H1 (cell line): ENCODE measurements around the gene DGAT2L6. TPM values are rescaled to one million over a fixed set of nuclear protein-coding genes. Genes with fewer than 3 reads are reported as not detected.
A peak's percentile ranks its signal among the peaks of the same experiment; 100 is the strongest.

Experiments
- CTCF ChIA-PET: fragments of 300-600 bp; sonication (Branson Sonifier 250); formaldehyde crosslinking; loops from one replicate; lab custom pipeline; 2021; ENCODE audit not compliant: partially characterized antibody; lab: Charles Lee
- POLR2A ChIA-PET: fragments of 300-600 bp; sonication (Branson Sonifier 250); formaldehyde crosslinking; loops from one replicate; lab custom pipeline; 2021; ENCODE audit warnings: inconsistent platforms; ENCODE audit not compliant: partially characterized antibody; lab: Charles Lee
- DNase-seq, 2 experiments: peaks; one replicate each; pipeline versions ENCODE4 v3.0.0 to v3.0.0-alpha.2; 2010 to 2022; ENCODE audit warnings: low spot score in 2 of 2, low read depth in 1 of 2, mixed read lengths in 1 of 2
- FAIRE-seq: peaks from 2 replicates; lab custom pipeline; 2011; peaks lifted over from hg19 to GRCh38; lab: Jason Lieb, UNC
- H2AFZ ChIP-seq: 2 replicates; pipeline ENCODE4 v1.8.1; 2012; ENCODE audit warnings: low read length, inconsistent platforms
- H2AK5ac ChIP-seq: 2 replicates; pipeline ENCODE4 v1.6.1; 2013; ENCODE audit warnings: low read depth, low read length
- H2BK120ac ChIP-seq: replicated peaks from 2 replicates; pipeline ENCODE3; 2013; ENCODE audit warnings: low read depth, low read length, inconsistent platforms
- H2BK12ac ChIP-seq: 2 replicates; pipeline ENCODE4 v1.6.1; 2013; ENCODE audit warnings: low read depth, low read length
- H2BK15ac ChIP-seq: 2 replicates; pipeline ENCODE4 v1.6.1; 2013; ENCODE audit warnings: low read length
- H2BK20ac ChIP-seq: 2 replicates; pipeline ENCODE4 v1.6.1; 2013; ENCODE audit warnings: low read length
- H2BK5ac ChIP-seq: 2 replicates; pipeline ENCODE4 v1.6.1; 2013; ENCODE audit warnings: low read depth, low read length
- H3K14ac ChIP-seq: 2 replicates; pipeline ENCODE4 v1.6.1; 2013; ENCODE audit warnings: inconsistent platforms; ENCODE audit not compliant: insufficient read length
- H3K18ac ChIP-seq: 2 replicates; pipeline ENCODE4 v1.6.1; 2013; ENCODE audit warnings: low read length; ENCODE audit errors: extremely low read depth
- H3K23ac ChIP-seq: 2 replicates; pipeline ENCODE4 v1.6.1; 2013; ENCODE audit warnings: inconsistent platforms; ENCODE audit not compliant: insufficient read length
- H3K23me2 ChIP-seq: 2 replicates; pipeline ENCODE4 v1.6.1; 2013; ENCODE audit warnings: low read depth, low read length
- H3K27ac ChIP-seq: 2 replicates; pipeline ENCODE4 v1.6.1; 2011; ENCODE audit warnings: low read depth, low read length, inconsistent platforms
- H3K27me3 ChIP-seq, 4 experiments: replicated peaks in 1 of 4; 1 replicate in 1 of 4; 2 replicates in 3 of 4; pipeline versions ENCODE4 v1.6.1 to v1.8.1; 2011 to 2013; ENCODE audit warnings: low read length in 3 of 4, mild to moderate bottlenecking in 3 of 4, inconsistent platforms in 2 of 4, mixed read lengths in 2 of 4, moderate library complexity in 1 of 4; ENCODE audit not compliant: control insufficient read depth in 3 of 4, insufficient read depth in 3 of 4; ENCODE audit errors: extremely low read depth in 1 of 4
- H3K36me3 ChIP-seq, 4 experiments: 2 replicates each; pipeline versions ENCODE4 v1.6.1 to v1.8.1; 2011 to 2013; ENCODE audit warnings: mild to moderate bottlenecking in 4 of 4, low read length in 3 of 4, moderate library complexity in 2 of 4, control low read depth in 1 of 4, inconsistent platforms in 1 of 4; ENCODE audit not compliant: insufficient read depth in 4 of 4, control insufficient read depth in 2 of 4
- H3K4ac ChIP-seq: replicated peaks from 2 replicates; pipeline ENCODE3; 2013; ENCODE audit warnings: low read length, low read depth, mixed read lengths, inconsistent platforms; ENCODE audit not compliant: insufficient read length
- H3K4me1 ChIP-seq, 4 experiments: replicated peaks in 1 of 4; 1 replicate in 1 of 4; 2 replicates in 3 of 4; pipeline versions ENCODE4 v1.6.1 to v1.8.1; 2011 to 2013; ENCODE audit warnings: low read length in 3 of 4, inconsistent platforms in 2 of 4, mixed read lengths in 1 of 4; ENCODE audit not compliant: insufficient read depth in 4 of 4, control insufficient read depth in 3 of 4
- H3K4me2 ChIP-seq, 2 experiments: 2 replicates each; pipeline versions ENCODE4 v1.6.1 to v1.8.1; 2011 to 2013; ENCODE audit warnings: low read depth in 2 of 2, low read length in 2 of 2, control low read depth in 1 of 2, inconsistent platforms in 1 of 2, mild to moderate bottlenecking in 1 of 2; ENCODE audit not compliant: insufficient read depth in 1 of 2
- H3K4me3 ChIP-seq, 4 experiments: fragments of 200-600, 300-600 bp in 1 of 4; sonication (generic), shearing (Covaris generic), sonication (Bioruptor Twin) in 1 of 4; 2 replicates each; pipeline versions ENCODE4 v1.5.1 to v1.8.1; 2011 to 2016; ENCODE audit warnings: low read length in 4 of 4, low read depth in 3 of 4, control low read depth in 2 of 4, inconsistent platforms in 2 of 4, mild to moderate bottlenecking in 2 of 4, mixed read lengths in 1 of 4, moderate library complexity in 1 of 4; ENCODE audit not compliant: insufficient read depth in 2 of 4; ENCODE audit errors: extremely low read depth in 1 of 4
- H3K56ac ChIP-seq: replicated peaks from 2 replicates; pipeline ENCODE3; 2013; ENCODE audit warnings: low read depth, mild to moderate bottlenecking, mixed read lengths, low read length, inconsistent platforms; ENCODE audit not compliant: insufficient read length
- H3K79me1 ChIP-seq: 2 replicates; pipeline ENCODE4 v1.6.1; 2013; ENCODE audit warnings: low read depth, low read length, control low read depth
- H3K79me2 ChIP-seq, 2 experiments: 2 replicates each; pipeline versions ENCODE4 v1.6.1 to v1.8.1; 2012 to 2013; ENCODE audit warnings: low read length in 2 of 2, mild to moderate bottlenecking in 2 of 2, inconsistent platforms in 1 of 2; ENCODE audit not compliant: insufficient read depth in 2 of 2, control insufficient read depth in 1 of 2
- H3K9ac ChIP-seq, 4 experiments: replicated peaks in 1 of 4; 1 replicate in 1 of 4; 2 replicates in 3 of 4; pipeline versions ENCODE4 v1.6.1 to v1.8.1; 2011 to 2013; ENCODE audit warnings: low read depth in 3 of 4, low read length in 3 of 4, control low read depth in 2 of 4, mild to moderate bottlenecking in 2 of 4, moderate library complexity in 2 of 4, inconsistent platforms in 1 of 4; ENCODE audit errors: extremely low read depth in 1 of 4
- H3K9me3 ChIP-seq, 2 experiments: 2 replicates each; pipeline versions ENCODE4 v1.6.1 to v1.8.1; 2012 to 2013; ENCODE audit warnings: mild to moderate bottlenecking in 2 of 2, moderate library complexity in 2 of 2, control low read depth in 1 of 2, inconsistent platforms in 1 of 2, low read depth in 1 of 2, low read length in 1 of 2, mixed read lengths in 1 of 2; ENCODE audit not compliant: insufficient read depth in 2 of 2
- H4K20me1 ChIP-seq, 2 experiments: replicated peaks in 1 of 2; 2 replicates each; pipeline versions ENCODE3 to v1.8.1; 2011 to 2013; ENCODE audit warnings: inconsistent platforms in 2 of 2, low read length in 2 of 2, mild to moderate bottlenecking in 1 of 2; ENCODE audit not compliant: insufficient read depth in 2 of 2, control insufficient read depth in 1 of 2
- H4K5ac ChIP-seq: 2 replicates; pipeline ENCODE4 v1.6.1; 2013; ENCODE audit warnings: low read length, low read depth, mixed read lengths, inconsistent platforms; ENCODE audit not compliant: insufficient read length
- H4K8ac ChIP-seq: 2 replicates; pipeline ENCODE4 v1.8.0; 2013; ENCODE audit warnings: mild to moderate bottlenecking, moderate library complexity, low read length, inconsistent platforms; ENCODE audit not compliant: insufficient read depth; ENCODE audit errors: extremely low read depth
- H4K91ac ChIP-seq: replicated peaks from 2 replicates; pipeline ENCODE3; 2013; ENCODE audit warnings: low read length, mixed read lengths, inconsistent platforms; ENCODE audit not compliant: insufficient read length
- KDM5A ChIP-seq: fragments of 200-600 bp; IDR thresholded peaks from 2 replicates; pipeline ENCODE4 v1.7.1; 2012; ENCODE audit warnings: mild to moderate bottlenecking, low read length, inconsistent platforms, mixed read lengths
- POLR2AphosphoS5 ChIP-seq: IDR thresholded peaks from 2 replicates; pipeline ENCODE4 v1.6.1; 2011; ENCODE audit warnings: low read depth, low read length
- SAP30 ChIP-seq: fragments of 300-600 bp; sonication (generic); IDR thresholded peaks from 2 replicates; pipeline ENCODE4 v1.7.1; 2012; ENCODE audit warnings: low read length, moderate library complexity, mild to moderate bottlenecking, inconsistent platforms; ENCODE audit not compliant: insufficient read depth, insufficient replicate concordance
- TAF1 ChIP-seq: IDR thresholded peaks from 2 replicates; pipeline ENCODE4 v1.6.1; 2011; ENCODE audit warnings: mild to moderate bottlenecking, low read depth, low read length
- WGBS, 2 experiments: shearing (Covaris generic) in 1 of 2; methylation state at CpG; one replicate each; pipeline versions ENCODE4 v1.1.6 to v1.1.7; 2013 to 2015; ENCODE audit warnings: low lambda C conversion rate in 2 of 2, mixed read lengths in 2 of 2, inconsistent platforms in 1 of 2, low coverage in 1 of 2, missing lambda C conversion rate in 1 of 2; ENCODE audit not compliant: insufficient replicate concordance in 2 of 2, insufficient coverage in 1 of 2, insufficient read length in 1 of 2; ENCODE audit errors: extremely low coverage in 1 of 2, missing lambda C conversion rate in 1 of 2; 5-methylcytosine and 5-hydroxymethylcytosine counted together
- polyA plus RNA-seq, 7 experiments: library from polyadenylated mRNA; depleted of rRNA in 3 of 7; stranded (reverse) in 5 of 7; unstranded in 2 of 7; fragments of >200 nt in 5 of 7; fragments of 200-250 nt in 2 of 7; gene quantifications; 1 replicate in 5 of 7; 2 replicates in 1 of 7; 4 replicates in 1 of 7; pipeline versions ENCODE4 v1.2.1 to v1.2.3, GENCODE V29; 2011 to 2013; ENCODE audit warnings: missing spikeins in 2 of 7, mixed read lengths in 2 of 7
- total RNA-seq: library from RNA; stranded (reverse); fragmentation: NEBNext Ultra II Directional; extraction: Animal tissue kit (Norgen Biotek cat#: 25700); gene quantifications from 2 replicates; pipeline ENCODE4 v1.2.1, GENCODE V29; 2021
- TF ChIP-seq, protein P1 (sequence below), 3 experiments: IDR thresholded peaks; 1 replicate in 2 of 3; 2 replicates in 1 of 3; pipeline versions ENCODE4 v1.5.1 to v1.6.1; 2011; ENCODE audit warnings: low read length in 3 of 3, mild to moderate bottlenecking in 3 of 3, inconsistent platforms in 2 of 3, low read depth in 1 of 3, moderate library complexity in 1 of 3; ENCODE audit not compliant: insufficient read depth in 1 of 3; ENCODE audit errors: control extremely low read depth in 1 of 3
- TF ChIP-seq, protein P2 (sequence below): IDR thresholded peaks from 2 replicates; pipeline ENCODE4 v1.6.1; 2012; ENCODE audit warnings: low read length, inconsistent platforms

The DGAT2L6 gene
- total and polyA plus RNA-seq, 2 of the 8 experiments (the other 6 are each of a cell fraction or from before 2014, with no cell fraction given) = not detected

DNA sequence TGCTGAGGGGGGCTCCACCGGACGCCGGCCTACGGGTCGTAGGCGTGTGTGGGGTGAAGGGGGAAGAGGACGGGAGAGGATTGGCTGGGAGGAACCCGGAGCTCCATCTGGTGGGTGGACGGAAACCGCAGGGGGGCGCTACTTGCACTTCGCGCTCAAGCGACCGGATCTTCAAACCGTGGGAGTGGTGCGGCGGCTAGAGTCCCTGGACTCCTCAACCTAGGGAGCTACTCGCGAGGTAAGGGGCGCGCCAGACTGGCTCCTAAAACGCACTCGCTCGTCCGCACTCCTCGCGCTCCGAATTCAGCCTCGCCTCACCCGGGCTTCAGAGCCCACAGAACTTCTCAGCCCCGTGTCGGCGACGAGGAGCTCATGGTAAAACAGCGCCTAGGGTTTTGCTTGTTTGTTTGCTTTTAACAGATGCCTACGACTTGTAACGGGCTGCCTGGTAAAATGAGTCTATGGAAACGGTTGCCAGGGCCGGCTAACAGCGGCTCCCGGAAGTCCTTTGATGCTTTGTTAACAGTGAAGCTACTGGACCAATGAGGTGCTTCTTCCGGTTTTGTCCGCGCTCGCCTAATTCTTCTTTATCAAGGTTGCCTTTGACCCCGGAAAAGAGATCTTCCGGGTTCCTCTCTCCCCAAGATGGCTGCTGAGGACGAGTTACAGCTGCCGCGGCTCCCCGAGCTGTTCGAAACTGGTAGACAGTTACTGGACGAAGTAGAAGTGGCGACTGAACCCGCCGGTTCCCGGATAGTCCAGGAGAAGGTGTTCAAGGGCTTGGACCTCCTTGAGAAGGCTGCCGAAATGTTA, 43.8 kb upstream of the DGAT2L6 start, which contains the start of gene IGBP1:
Gene IGBP1, plus strand, starts transcription at position 145 of the 813 bp plus-strand sequence. Its CDS starts 501 bp downstream, at position 646.
- ChIA-PET POLR2A (interaction anchor here (0.7 to 1.3 kb wide), 6 partner anchors 9 to 615 kb away, joined by 3 to 5 read pairs (median 3); no protein-coding TSS in a partner anchor), CTCF (interaction anchor here (0.6 to 1.7 kb wide), 17 partner anchors 14 to 525 kb away, joined by 3 to 6 read pairs (median 3); no protein-coding TSS in a partner anchor)
- H3K4me1 ChIP-seq = peaks cover 0 to 16% (median 2%) of the 10 kb centered on the region in 4 experiments; a peak in 4 of 7 replicates
- no peak within 1 kb of the TSS for H3K14ac ChIP-seq
- H2BK20ac ChIP-seq = no peak within 1 kb of the TSS
- H3K27ac ChIP-seq = peak within 1 kb of the TSS; percentile 92
- no peak within 1 kb of the TSS for H2BK120ac ChIP-seq
- H3K4me3 ChIP-seq = peak within 1 kb of the TSS; percentile 86 to 98 (median 93)
- peak within 1 kb of the TSS; percentile 73 for H3K56ac ChIP-seq
- no peak within 1 kb of the TSS for H2AK5ac ChIP-seq
- peak within 1 kb of the TSS; percentile 53 for H3K4ac ChIP-seq
- no peaks in the 10 kb centered on the region; the same call in 1 of the 2 replicates for H3K79me1 ChIP-seq
- peaks cover 4% of the 10 kb centered on the region; the same call in 1 of the 2 replicates for H3K23me2 ChIP-seq
- peaks cover 2 to 16% (median 5%) of the 10 kb centered on the region in 4 experiments; a peak in 4 of 8 replicates for H3K36me3 ChIP-seq
- peak within 1 kb of the TSS; percentile 81 for H2BK5ac ChIP-seq
- no peaks in the 10 kb centered on the region for H3K27me3 ChIP-seq
- FAIRE-seq = no peak
- H3K79me2 ChIP-seq = peaks cover 0 to 19% of the 10 kb centered on the region in 2 experiments; a peak in 2 of 4 replicates
- no peak within 1 kb of the TSS; the same call in none of the 2 replicates for H3K18ac ChIP-seq
- H3K9ac ChIP-seq = peak within 1 kb of the TSS; percentile 49 to 91 (median 87)
- H2BK15ac ChIP-seq = no peak within 1 kb of the TSS
- H4K5ac ChIP-seq = peak within 1 kb of the TSS; percentile 60
- no peak within 1 kb of the TSS for H3K23ac ChIP-seq
- peak; percentile 70 to 80 for DNase-seq
- H4K91ac ChIP-seq = no peak within 1 kb of the TSS
- 0% methylated on average over 38 of the region's 59 CpGs; no CpG with 5 or more reads in 1 of the 2 experiments for WGBS, 2 experiments
- H4K8ac ChIP-seq = peak within 1 kb of the TSS; percentile 85; the same call in 1 of the 2 replicates
- peak within 1 kb of the TSS; percentile 91 for H2AFZ ChIP-seq
- H2BK12ac ChIP-seq = 0 out of 2 replicates have a peak within 1 kb of the TSS, but pooled peaks have one; percentile 17
- no peaks in the 10 kb centered on the region for H3K9me3 ChIP-seq
- peak within 1 kb of the TSS; percentile 54 to 86 for H3K4me2 ChIP-seq
- no peaks in the 10 kb centered on the region for H4K20me1 ChIP-seq
- TF ChIP-seq, protein P1, sequence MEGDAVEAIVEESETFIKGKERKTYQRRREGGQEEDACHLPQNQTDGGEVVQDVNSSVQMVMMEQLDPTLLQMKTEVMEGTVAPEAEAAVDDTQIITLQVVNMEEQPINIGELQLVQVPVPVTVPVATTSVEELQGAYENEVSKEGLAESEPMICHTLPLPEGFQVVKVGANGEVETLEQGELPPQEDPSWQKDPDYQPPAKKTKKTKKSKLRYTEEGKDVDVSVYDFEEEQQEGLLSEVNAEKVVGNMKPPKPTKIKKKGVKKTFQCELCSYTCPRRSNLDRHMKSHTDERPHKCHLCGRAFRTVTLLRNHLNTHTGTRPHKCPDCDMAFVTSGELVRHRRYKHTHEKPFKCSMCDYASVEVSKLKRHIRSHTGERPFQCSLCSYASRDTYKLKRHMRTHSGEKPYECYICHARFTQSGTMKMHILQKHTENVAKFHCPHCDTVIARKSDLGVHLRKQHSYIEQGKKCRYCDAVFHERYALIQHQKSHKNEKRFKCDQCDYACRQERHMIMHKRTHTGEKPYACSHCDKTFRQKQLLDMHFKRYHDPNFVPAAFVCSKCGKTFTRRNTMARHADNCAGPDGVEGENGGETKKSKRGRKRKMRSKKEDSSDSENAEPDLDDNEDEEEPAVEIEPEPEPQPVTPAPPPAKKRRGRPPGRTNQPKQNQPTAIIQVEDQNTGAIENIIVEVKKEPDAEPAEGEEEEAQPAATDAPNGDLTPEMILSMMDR (IDR thresholded peaks at IDR 0.05; ENCODE audit: control extremely low read depth in 1 of 3, insufficient read depth in 1 of 3, low read depth in 1 of 3, low read length in 3 of 3) = peak; percentile 31 to 54 (median 35)
- TF ChIP-seq KDM5A (peak; percentile 80), TAF1 (peak; percentile 65), POLR2AphosphoS5 (peak; percentile 44; the same call in 1 of the 2 replicates), SAP30 (peak; percentile 73)
- TF ChIP-seq, protein P2, sequence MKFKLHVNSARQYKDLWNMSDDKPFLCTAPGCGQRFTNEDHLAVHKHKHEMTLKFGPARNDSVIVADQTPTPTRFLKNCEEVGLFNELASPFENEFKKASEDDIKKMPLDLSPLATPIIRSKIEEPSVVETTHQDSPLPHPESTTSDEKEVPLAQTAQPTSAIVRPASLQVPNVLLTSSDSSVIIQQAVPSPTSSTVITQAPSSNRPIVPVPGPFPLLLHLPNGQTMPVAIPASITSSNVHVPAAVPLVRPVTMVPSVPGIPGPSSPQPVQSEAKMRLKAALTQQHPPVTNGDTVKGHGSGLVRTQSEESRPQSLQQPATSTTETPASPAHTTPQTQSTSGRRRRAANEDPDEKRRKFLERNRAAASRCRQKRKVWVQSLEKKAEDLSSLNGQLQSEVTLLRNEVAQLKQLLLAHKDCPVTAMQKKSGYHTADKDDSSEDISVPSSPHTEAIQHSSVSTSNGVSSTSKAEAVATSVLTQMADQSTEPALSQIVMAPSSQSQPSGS = no peak
